ENCODE data around the gene SLC4A1AP.

SLC4A1AP gene

DNA sequence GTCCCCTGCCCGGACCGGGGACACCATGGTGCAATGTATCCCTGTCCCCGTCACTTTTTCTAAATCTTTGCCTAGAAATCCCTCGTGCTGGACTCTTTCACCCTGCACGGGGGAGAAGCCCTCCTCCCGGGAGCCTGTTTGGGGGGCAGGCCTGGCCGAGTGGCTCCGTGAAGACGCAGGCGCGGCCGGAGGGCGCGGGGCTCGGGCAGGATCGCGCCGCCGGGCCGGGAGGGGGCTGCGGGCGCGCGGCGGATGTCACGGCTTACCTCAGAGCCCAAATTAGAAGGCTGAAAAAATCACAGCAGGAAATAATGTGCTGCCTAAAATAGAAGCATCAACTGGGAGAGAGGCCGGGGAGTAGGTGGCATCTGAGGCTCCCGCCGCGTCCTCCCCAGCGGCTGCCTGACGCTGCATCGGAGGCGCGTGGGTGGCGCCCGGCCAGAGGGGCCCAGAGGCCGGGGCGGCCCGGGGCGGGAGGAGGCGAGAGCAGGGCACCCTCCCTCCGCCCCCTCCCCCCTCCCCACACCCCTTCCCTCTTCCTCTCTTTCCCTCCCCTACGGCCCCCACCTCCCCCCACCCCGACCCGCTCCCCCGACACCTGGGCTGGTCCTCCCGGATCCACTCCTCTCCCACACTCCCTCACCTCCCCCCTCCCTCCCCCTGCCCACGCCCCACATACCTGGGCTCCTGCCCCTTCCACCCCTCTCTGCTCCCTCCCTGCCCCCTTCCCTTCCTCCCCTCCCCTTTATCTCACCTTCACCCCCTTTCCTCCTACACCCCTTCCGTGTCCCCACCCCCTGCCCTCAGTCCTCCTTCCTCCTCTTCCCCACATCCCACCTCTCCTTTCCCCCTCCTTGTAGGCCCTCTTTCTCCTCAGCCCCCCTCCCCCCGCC, 51.9 kb downstream of the SLC4A1AP start:
- Histone ChIP-seq H3K4me3 (ENCODE audit: low read length, poor library complexity, severe bottlenecking) (no peak overlapping the region), H3K27me3 (ENCODE audit: insufficient read depth, low read length, poor library complexity, severe bottlenecking) (no peaks in the 10 kb centered on the region), H3K36me3 (ENCODE audit: insufficient read depth, low read length) (no peaks in the 10 kb centered on the region), H4K20me1 (ENCODE audit: insufficient read depth, low read length, poor library complexity, severe bottlenecking) (no peaks in the 10 kb centered on the region), H2AFZ (ENCODE audit: low read length) (no peak overlapping the region), H3K79me2 (ENCODE audit: insufficient read depth, low read length) (no peaks in the 10 kb centered on the region), H3F3A (ENCODE audit: low read depth) (no peaks in the 10 kb centered on the region), H3K9me2 (replicated peaks; ENCODE audit: low read depth, low read length) (no peaks in the 10 kb centered on the region), H3K4me2 (ENCODE audit: low read depth, low read length, poor library complexity, severe bottlenecking) (no peak overlapping the region), H3K9me3 (ENCODE audit: insufficient read depth, low read depth, low read length) (no peaks in the 10 kb centered on the region), H3K4me1 (ENCODE audit: insufficient read depth, low read length, poor library complexity, severe bottlenecking) (no peaks in the 10 kb centered on the region), H3K9ac (ENCODE audit: low read depth, low read length, poor library complexity, severe bottlenecking) (no peak overlapping the region)
- no peak for TF ChIP-seq EZH2phosphoT487 (IDR thresholded peaks at IDR 0.05; ENCODE audit: borderline replicate concordance)
- TF ChIP-seq, protein P1, sequence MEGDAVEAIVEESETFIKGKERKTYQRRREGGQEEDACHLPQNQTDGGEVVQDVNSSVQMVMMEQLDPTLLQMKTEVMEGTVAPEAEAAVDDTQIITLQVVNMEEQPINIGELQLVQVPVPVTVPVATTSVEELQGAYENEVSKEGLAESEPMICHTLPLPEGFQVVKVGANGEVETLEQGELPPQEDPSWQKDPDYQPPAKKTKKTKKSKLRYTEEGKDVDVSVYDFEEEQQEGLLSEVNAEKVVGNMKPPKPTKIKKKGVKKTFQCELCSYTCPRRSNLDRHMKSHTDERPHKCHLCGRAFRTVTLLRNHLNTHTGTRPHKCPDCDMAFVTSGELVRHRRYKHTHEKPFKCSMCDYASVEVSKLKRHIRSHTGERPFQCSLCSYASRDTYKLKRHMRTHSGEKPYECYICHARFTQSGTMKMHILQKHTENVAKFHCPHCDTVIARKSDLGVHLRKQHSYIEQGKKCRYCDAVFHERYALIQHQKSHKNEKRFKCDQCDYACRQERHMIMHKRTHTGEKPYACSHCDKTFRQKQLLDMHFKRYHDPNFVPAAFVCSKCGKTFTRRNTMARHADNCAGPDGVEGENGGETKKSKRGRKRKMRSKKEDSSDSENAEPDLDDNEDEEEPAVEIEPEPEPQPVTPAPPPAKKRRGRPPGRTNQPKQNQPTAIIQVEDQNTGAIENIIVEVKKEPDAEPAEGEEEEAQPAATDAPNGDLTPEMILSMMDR (conservative IDR thresholded peaks at IDR 0.05; ENCODE audit: low read length), result no peak

DNA sequence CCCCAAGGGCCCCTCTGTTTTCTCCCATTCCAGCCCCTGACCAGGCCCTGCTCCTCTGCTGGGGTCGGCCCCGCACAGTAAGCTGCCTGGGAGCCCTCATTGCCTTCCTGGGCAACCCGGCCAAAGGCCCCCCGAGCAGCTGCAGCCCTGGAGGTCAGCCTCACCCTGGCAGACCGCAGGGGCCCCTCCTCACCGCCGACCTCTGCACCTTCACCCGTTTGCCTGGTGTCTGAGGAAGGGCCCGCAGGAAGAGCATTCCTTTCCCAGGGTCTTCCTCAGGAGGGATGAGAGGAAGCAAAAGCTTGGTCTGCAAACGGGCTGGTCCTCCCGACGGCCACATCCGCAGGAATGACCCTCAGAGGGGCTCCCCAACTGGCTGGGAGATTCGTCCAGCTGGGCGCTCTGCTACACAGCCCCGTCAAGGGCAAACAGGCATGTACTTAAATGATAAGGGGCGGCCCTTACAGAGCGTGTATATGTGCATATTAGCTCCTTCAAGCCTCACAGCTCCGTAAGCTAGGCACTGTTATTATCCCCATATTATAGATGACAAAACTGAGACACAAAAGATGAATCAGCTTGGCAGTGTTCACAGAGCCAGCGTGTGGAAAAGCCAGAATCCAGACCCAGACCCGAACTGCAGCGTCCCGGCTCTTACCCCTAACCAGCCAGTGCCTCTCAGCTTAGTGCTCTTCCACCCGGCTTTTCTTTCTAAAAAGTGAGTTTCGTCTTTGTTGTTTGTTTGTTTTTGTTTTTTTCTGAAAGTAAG, 52.8 kb downstream of the SLC4A1AP start:
- H3K4me1 ChIP-seq (ENCODE audit: insufficient read depth, low read length, poor library complexity, severe bottlenecking), result no peaks in the 10 kb centered on the region
- no peaks in the 10 kb centered on the region for H3K9me3 ChIP-seq (ENCODE audit: insufficient read depth, low read depth, low read length)
- TF ChIP-seq, protein P1 (conservative IDR thresholded peaks at IDR 0.05; ENCODE audit: low read length), result no peak
- TF ChIP-seq EZH2phosphoT487 (IDR thresholded peaks at IDR 0.05; ENCODE audit: borderline replicate concordance), result no peak
- no peak overlapping the region for H2AFZ ChIP-seq (ENCODE audit: low read length)
- no peaks in the 10 kb centered on the region for H3K27me3 ChIP-seq (ENCODE audit: insufficient read depth, low read length, poor library complexity, severe bottlenecking)
- no peaks in the 10 kb centered on the region for H4K20me1 ChIP-seq (ENCODE audit: insufficient read depth, low read length, poor library complexity, severe bottlenecking)
- no peaks in the 10 kb centered on the region for H3K9me2 ChIP-seq (replicated peaks; ENCODE audit: low read depth, low read length)
- no peaks in the 10 kb centered on the region for H3K36me3 ChIP-seq (ENCODE audit: insufficient read depth, low read length)
- H3F3A ChIP-seq (ENCODE audit: low read depth), result no peaks in the 10 kb centered on the region
- no peak overlapping the region for H3K4me3 ChIP-seq (ENCODE audit: low read length, poor library complexity, severe bottlenecking)
- H3K9ac ChIP-seq (ENCODE audit: low read depth, low read length, poor library complexity, severe bottlenecking), result no peak overlapping the region
- H3K79me2 ChIP-seq (ENCODE audit: insufficient read depth, low read length), result no peaks in the 10 kb centered on the region
- H3K4me2 ChIP-seq (ENCODE audit: low read depth, low read length, poor library complexity, severe bottlenecking), result no peak overlapping the region

DNA sequence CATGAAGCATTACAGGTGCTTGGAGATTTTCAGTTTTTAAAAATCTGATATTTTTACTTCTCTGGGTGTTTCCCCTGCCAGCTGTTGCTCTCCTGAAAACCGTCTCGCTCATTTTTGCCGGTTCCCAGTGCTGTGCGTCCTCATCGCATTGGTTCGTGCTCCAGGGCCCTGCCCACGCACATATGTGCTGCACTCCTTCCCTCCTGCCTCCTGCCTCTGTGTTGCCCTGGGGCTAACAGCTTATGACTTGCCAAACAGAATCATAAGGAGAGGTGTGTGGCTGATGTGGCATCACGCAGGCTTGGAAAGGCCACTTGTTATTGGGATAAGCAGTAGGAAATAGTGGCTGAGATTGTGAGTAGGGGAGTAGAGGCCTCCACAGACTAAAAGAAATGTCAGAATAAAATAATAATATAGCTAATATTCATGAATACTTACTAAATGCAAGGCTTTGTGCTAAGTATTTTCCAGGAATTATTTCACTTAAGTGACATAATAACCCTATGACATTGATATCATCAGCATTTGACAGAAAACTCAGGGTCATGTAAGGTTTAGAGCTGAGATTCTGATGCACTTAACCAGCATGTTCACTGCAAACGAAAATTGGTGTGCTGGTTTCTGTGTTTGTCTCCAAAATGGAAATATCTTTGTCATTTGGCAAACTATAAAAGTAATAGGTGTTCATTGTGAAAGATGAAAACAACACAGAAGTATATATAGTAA, 53.5 kb downstream of the SLC4A1AP start:
- Histone ChIP-seq H3K9me3 (ENCODE audit: insufficient read depth, low read depth, low read length) (no peaks in the 10 kb centered on the region), H3K4me3 (ENCODE audit: low read length, poor library complexity, severe bottlenecking) (no peak overlapping the region), H4K20me1 (ENCODE audit: insufficient read depth, low read length, poor library complexity, severe bottlenecking) (no peaks in the 10 kb centered on the region), H3F3A (ENCODE audit: low read depth) (no peaks in the 10 kb centered on the region), H3K9me2 (replicated peaks; ENCODE audit: low read depth, low read length) (no peaks in the 10 kb centered on the region), H3K4me1 (ENCODE audit: insufficient read depth, low read length, poor library complexity, severe bottlenecking) (no peaks in the 10 kb centered on the region), H3K36me3 (ENCODE audit: insufficient read depth, low read length) (no peaks in the 10 kb centered on the region), H3K9ac (ENCODE audit: low read depth, low read length, poor library complexity, severe bottlenecking) (no peak overlapping the region), H3K27me3 (ENCODE audit: insufficient read depth, low read length, poor library complexity, severe bottlenecking) (no peaks in the 10 kb centered on the region), H3K4me2 (ENCODE audit: low read depth, low read length, poor library complexity, severe bottlenecking) (no peak overlapping the region), H3K79me2 (ENCODE audit: insufficient read depth, low read length) (no peaks in the 10 kb centered on the region), H2AFZ (ENCODE audit: low read length) (no peak overlapping the region)
- TF ChIP-seq EZH2phosphoT487 (IDR thresholded peaks at IDR 0.05; ENCODE audit: borderline replicate concordance), result no peak
- TF ChIP-seq, protein P1 (conservative IDR thresholded peaks at IDR 0.05; ENCODE audit: low read length), result no peak
